RCC 7860 (cell line): ENCODE results near the gene COL27A1.
"Not testable (repeated sequence)": the region's sequence is repeated elsewhere in the genome, so short reads cannot be mapped to it uniquely, and the experiment has no call there.

Source experiments
- DNase-seq: peaks from one replicate; pipeline ENCODE4 v3.0.0-alpha.2; 2015; ENCODE audit warnings: low spot score
- FAIRE-seq: peaks from 2 replicates; lab custom pipeline; 2012; peaks lifted over from hg19 to GRCh38; lab: Jason Lieb, UNC

Gene COL27A1

GRCh38 chr9:114329625-114330022, 174.3 kb downstream of the COL27A1 start, which contains the start of gene ORM2:
Gene ORM2 (plus strand): TSS chr9:114329869. CDS start chr9:114329905, 36 bp downstream.
- not testable (repeated sequence) for FAIRE-seq

GRCh38 chr9:114330636-114331035, 175.3 kb downstream of the COL27A1 start:
- no peak for DNase-seq
- FAIRE-seq, result no peak

More at GRCh38 chr9:114329625-114330022, 174.3 kb downstream of the COL27A1 start, which contains the start of gene ORM2:
- DNase-seq, result not testable (repeated sequence)

GRCh38 chr9:114331229-114332195, 176.2 kb downstream of the COL27A1 start:
- DNase-seq, FAIRE-seq: not testable (repeated sequence)

GRCh38 chr9:114332474-114333040, 177.2 kb downstream of the COL27A1 start:
- FAIRE-seq, DNase-seq: not testable (repeated sequence)

- not testable (repeated sequence) for DNase-seq, FAIRE-seq
Measured at GRCh38 chr9:114333718-114334117, 178.4 kb downstream of the COL27A1 start.

- DNase-seq (no peak), FAIRE-seq (no peak)
Measured at GRCh38 chr9:114334490-114334889, 179.2 kb downstream of the COL27A1 start.

- FAIRE-seq (no peak), DNase-seq (no peak)
Measured at GRCh38 chr9:114335745-114336144, 180.4 kb downstream of the COL27A1 start.

- DNase-seq (no peak), FAIRE-seq (no peak)
Measured at GRCh38 chr9:114336157-114336556, 180.8 kb downstream of the COL27A1 start.

GRCh38 chr9:114336699-114337395, 181.5 kb downstream of the COL27A1 start:
- no peak for DNase-seq
- FAIRE-seq, result no peak

GRCh38 chr9:114338187-114338586, 182.8 kb downstream of the COL27A1 start:
- DNase-seq, result no peak
- FAIRE-seq, result no peak

GRCh38 chr9:114339130-114339908, 184.0 kb downstream of the COL27A1 start:
- FAIRE-seq, result peak; percentile 43

GRCh38 chr9:114341152-114341830, 186.0 kb downstream of the COL27A1 start:
- FAIRE-seq (no peak), DNase-seq (no peak)

More at GRCh38 chr9:114339130-114339908, 184.0 kb downstream of the COL27A1 start:
- DNase-seq, result peak; percentile 56

GRCh38 chr9:114341991-114342390, 186.7 kb downstream of the COL27A1 start:
- no peak for FAIRE-seq
- DNase-seq, result no peak

- DNase-seq, result no peak
- FAIRE-seq, result no peak
Measured at GRCh38 chr9:114342755-114343440, 187.6 kb downstream of the COL27A1 start.

GRCh38 chr9:114343471-114344187, 188.3 kb downstream of the COL27A1 start:
- DNase-seq (no peak), FAIRE-seq (no peak)

- no peak for FAIRE-seq
- no peak for DNase-seq
Measured at GRCh38 chr9:114344188-114344566, 188.8 kb downstream of the COL27A1 start.

GRCh38 chr9:114344692-114345091, 189.4 kb downstream of the COL27A1 start:
- FAIRE-seq (peak; percentile 33), DNase-seq (peak; percentile 27)

- FAIRE-seq, result no peak
Measured at GRCh38 chr9:114345493-114346065, 190.2 kb downstream of the COL27A1 start.

More at GRCh38 chr9:114345493-114346065, 190.2 kb downstream of the COL27A1 start:
- DNase-seq, result no peak
